ENCODE data around the gene DLK1. TPM values are rescaled to one million over a fixed set of nuclear protein-coding genes. Genes with fewer than 3 reads are reported as not detected.

The DLK1 gene
- total RNA-seq, 6 experiments from 2014 or later: 1.7 to 13.4 (median 3.8) TPM; not detected in 3

GRCh38 chr14:100688051-100688450, 38.6 kb upstream of the DLK1 start:
- DNase-seq (no peak), ATAC-seq (no peak)
- Histone ChIP-seq H3K27ac (no peak overlapping the region), H3K27me3 (no peaks in the 10 kb centered on the region), H3K36me3 (no peaks in the 10 kb centered on the region), H3K9me3 (no peaks in the 10 kb centered on the region), H3K4me1 (no peaks in the 10 kb centered on the region), H3K4me3 (no peak overlapping the region)
- TF ChIP-seq CTCF (IDR thresholded peaks at IDR 0.05) (no peak), POLR2A (IDR thresholded peaks at IDR 0.05) (no peak)
- intact Hi-C loops (cut with DNase I): no loop called here
- WGBS (ENCODE audit: insufficient coverage, low coverage, low lambda C conversion rate, missing lambda C conversion rate): 67% methylated on average over 9 of the region's 10 CpGs

GRCh38 chr14:100688598-100689461, 37.9 kb upstream of the DLK1 start:
- DNase-seq: no peak
- Histone ChIP-seq H3K27ac (no peak overlapping the region), H3K4me3 (no peak overlapping the region), H3K36me3 (no peaks in the 10 kb centered on the region), H3K27me3 (no peaks in the 10 kb centered on the region), H3K4me1 (no peaks in the 10 kb centered on the region), H3K9me3 (no peaks in the 10 kb centered on the region)
- 63% methylated on average over 12 of the region's 26 CpGs for WGBS (ENCODE audit: insufficient coverage, low coverage, low lambda C conversion rate, missing lambda C conversion rate)
- TF ChIP-seq POLR2A (IDR thresholded peaks at IDR 0.05) (no peak), CTCF (IDR thresholded peaks at IDR 0.05) (no peak)
- intact Hi-C loops (cut with DNase I): no loop called here
- no peak for ATAC-seq

- no peaks in the 10 kb centered on the region for H3K4me1 ChIP-seq
- no peak overlapping the region for H3K27ac ChIP-seq
- intact Hi-C loops (cut with DNase I): no loop called here
- 75% methylated on average over 1 of the region's 5 CpGs for WGBS (ENCODE audit: insufficient coverage, low coverage, low lambda C conversion rate, missing lambda C conversion rate)
- TF ChIP-seq CTCF (IDR thresholded peaks at IDR 0.05): no peak
- no peak for TF ChIP-seq POLR2A (IDR thresholded peaks at IDR 0.05)
- no peaks in the 10 kb centered on the region for H3K27me3 ChIP-seq
- H3K9me3 ChIP-seq: no peaks in the 10 kb centered on the region
- DNase-seq (no peak), ATAC-seq (no peak)
- no peak overlapping the region for H3K4me3 ChIP-seq
- H3K36me3 ChIP-seq: no peaks in the 10 kb centered on the region
These were observed 36.0 kb upstream of the DLK1 start for GRCh38 chr14:100690672-100691071.

GRCh38 chr14:100691395-100692056, 35.2 kb upstream of the DLK1 start:
- intact Hi-C loops (cut with DNase I): no loop called here
- H3K4me1 ChIP-seq: no peaks in the 10 kb centered on the region
- H3K9me3 ChIP-seq: no peaks in the 10 kb centered on the region
- no peak overlapping the region for H3K4me3 ChIP-seq
- H3K27me3 ChIP-seq: no peaks in the 10 kb centered on the region
- DNase-seq: no peak
- H3K27ac ChIP-seq: no peak overlapping the region
- 80% methylated on average over 23 of the region's 29 CpGs for WGBS (ENCODE audit: insufficient coverage, low coverage, low lambda C conversion rate, missing lambda C conversion rate)
- TF ChIP-seq POLR2A (IDR thresholded peaks at IDR 0.05) (no peak), CTCF (IDR thresholded peaks at IDR 0.05) (no peak)
- ATAC-seq: no peak
- H3K36me3 ChIP-seq: no peaks in the 10 kb centered on the region
